Nasal cavity respiratory epithelium epithelial cell of viscerocranial mucosa (primary cell): ENCODE measurements around the gene ADIPOR2. TPM values are rescaled to one million over a fixed set of nuclear protein-coding genes. Genes with fewer than 3 reads are reported as not detected.

Experiments
- total RNA-seq: library from RNA; depleted of rRNA; stranded (reverse); fragments of >200 nt; gene quantifications from 2 replicates; pipeline ENCODE4 v1.2.3, GENCODE V29; 2014

ADIPOR2 gene
- total RNA-seq: 62.6 and 66.0 TPM in 2 replicates

GRCh38 chr12:1690578-1691122 is at the start of gene ADIPOR2:
TSS of gene ADIPOR2 (plus strand) at chr12:1691070. CDS start at chr12:1754344, 63,274 bp downstream.

GRCh38 chr12:1820191-1820895 is 129.5 kb downstream of the ADIPOR2 start, which contains the start of gene LRTM2:
TSS of gene LRTM2 (plus strand) at chr12:1820565. CDS start at chr12:1828149, 7,584 bp downstream.

Other genes with a start within 250 kb of the ADIPOR2 start
- 9.6 and 14.7 TPM in 2 replicates for gene FBXL14, start 96.5 kb upstream of the ADIPOR2 start, total RNA-seq
- gene WNT5B, start 61.8 kb upstream of the ADIPOR2 start, total RNA-seq: 2.1 and 5.6 TPM in 2 replicates
- not detected in 2 replicates for gene LRTM2, start 129.5 kb downstream of the ADIPOR2 start, total RNA-seq
- under 0.01 and 0.07 TPM in 2 replicates for gene CACNA2D4, start 227.6 kb downstream of the ADIPOR2 start, total RNA-seq